B cell (primary cell): ENCODE results near the gene NTHL1. TPM values are rescaled to one million over a fixed set of nuclear protein-coding genes. Genes with fewer than 3 reads are reported as not detected.

Experiments used
- ATAC-seq: fragments of 200-7000 bp; cut with Tn5 transposase; one replicate; pipeline ENCODE4 v1.10.0; 2021; ENCODE audit warnings: low read depth, mild to moderate bottlenecking, moderate number of reproducible peaks, moderate library complexity
- CTCF ChIA-PET: fragments of 350-600 bp; sonication (Branson Sonifier 250); formaldehyde crosslinking; loops from one replicate; lab custom pipeline; 2021; ENCODE audit warnings: antibody characterized with exemption, inconsistent platforms; lab: Charles Lee
- POLR2A ChIA-PET: fragments of 350-600 bp; sonication (Branson Sonifier 250); formaldehyde crosslinking; loops from one replicate; lab custom pipeline; 2021; ENCODE audit warnings: antibody characterized with exemption; lab: Charles Lee
- DNase-seq: peaks from one replicate; pipeline ENCODE4 v3.0.0; 2013
- H2AFZ ChIP-seq: 2 replicates; pipeline ENCODE4 v1.6.1; 2012; ENCODE audit warnings: mild to moderate bottlenecking, low read depth, low read length; ENCODE audit not compliant: insufficient read depth, poor library complexity, severe bottlenecking
- H3K27ac ChIP-seq, 2 donors: 1 replicate in 1 of 2; 2 replicates in 1 of 2; pipeline ENCODE4 v1.5.1; 2012 to 2013; ENCODE audit warnings: low read length in 2 of 2, mild to moderate bottlenecking in 2 of 2, moderate library complexity in 1 of 2
- H3K27me3 ChIP-seq, 4 experiments: fragments of 200-600 bp in 1 of 4; sonication (generic) in 1 of 4; replicated peaks in 1 of 4; 1 replicate in 2 of 4; 2 replicates in 2 of 4; pipeline versions ENCODE4 v1.6.1 to v1.7.0; 2013 to 2016; ENCODE audit warnings: low read length in 3 of 4, mild to moderate bottlenecking in 2 of 4, mixed read lengths in 1 of 4, moderate library complexity in 1 of 4; ENCODE audit not compliant: insufficient read depth in 4 of 4, control insufficient read depth in 3 of 4; ENCODE audit errors: control extremely low read depth in 1 of 4
- H3K36me3 ChIP-seq, 2 experiments: replicated peaks in 1 of 2; 1 replicate in 1 of 2; 2 replicates in 1 of 2; pipeline versions ENCODE4 v1.6.1 to v1.7.1; 2013; ENCODE audit warnings: low read length in 1 of 2; ENCODE audit not compliant: insufficient read depth in 2 of 2, control insufficient read depth in 1 of 2; ENCODE audit errors: control extremely low read depth in 1 of 2, extremely low read depth in 1 of 2
- H3K4me1 ChIP-seq, 2 donors: fragments of 200-600 bp in 1 of 2; sonication (generic) in 1 of 2; 1 replicate in 1 of 2; 2 replicates in 1 of 2; pipeline versions ENCODE4 v1.5.1 to v1.6.1; 2013 to 2017; ENCODE audit warnings: low read length in 2 of 2; ENCODE audit not compliant: control insufficient read depth in 2 of 2, insufficient read depth in 2 of 2
- H3K4me2 ChIP-seq: replicated peaks from 2 replicates; pipeline ENCODE3; 2012; ENCODE audit warnings: mild to moderate bottlenecking, low read depth, low read length; ENCODE audit not compliant: poor library complexity, severe bottlenecking
- H3K4me3 ChIP-seq, 5 experiments: fragments of 200-600 bp in 1 of 5; sonication (generic) in 1 of 5; 1 replicate in 3 of 5; 2 replicates in 2 of 5; pipeline versions ENCODE4 v1.5.1 to v1.7.0; 2011 to 2016; ENCODE audit warnings: low read length in 4 of 5, mild to moderate bottlenecking in 4 of 5, low read depth in 2 of 5, control low read depth in 1 of 5, moderate library complexity in 1 of 5; ENCODE audit not compliant: insufficient read depth in 1 of 5; ENCODE audit errors: control extremely low read depth in 1 of 5, extremely low read depth in 1 of 5
- H3K79me2 ChIP-seq: fragments of 200-600 bp; sonication (generic); one replicate; pipeline ENCODE4 v1.6.0; 2016; ENCODE audit warnings: low read length; ENCODE audit not compliant: control insufficient read depth, insufficient read depth
- H3K9ac ChIP-seq: fragments of 200-600 bp; sonication (generic); 2 replicates; pipeline ENCODE4 v1.6.1; 2017; ENCODE audit warnings: mild to moderate bottlenecking, low read length, moderate library complexity
- H3K9me3 ChIP-seq, 3 donors: one replicate each; pipeline versions ENCODE4 v1.6.1 to v1.7.1; 2013; ENCODE audit warnings: low read length in 2 of 3; ENCODE audit not compliant: control insufficient read depth in 2 of 3, insufficient read depth in 1 of 3; ENCODE audit errors: control extremely low read depth in 1 of 3
- H4K20me1 ChIP-seq: 2 replicates; pipeline ENCODE4 v1.6.0; 2012; ENCODE audit warnings: mild to moderate bottlenecking, low read length; ENCODE audit not compliant: insufficient read depth, control insufficient read depth, poor library complexity, severe bottlenecking
- H3K27ac Mint-ChIP-seq: one replicate; pipeline ENCODE4 v1.8.0; 2021; ENCODE audit warnings: mixed read lengths
- H3K27me3 Mint-ChIP-seq: one replicate; pipeline ENCODE4 v1.8.0; 2021; ENCODE audit warnings: mixed read lengths
- H3K4me1 Mint-ChIP-seq: one replicate; pipeline ENCODE4 v1.8.0; 2021; ENCODE audit warnings: mixed read lengths
- H3K4me3 Mint-ChIP-seq: one replicate; pipeline ENCODE4 v1.8.0; 2021; ENCODE audit warnings: mixed read lengths
- H3K9me3 Mint-ChIP-seq: one replicate; pipeline ENCODE4 v1.8.0; 2022; ENCODE audit warnings: mixed read lengths; ENCODE audit not compliant: insufficient read depth
- EZH2 ChIP-seq: IDR thresholded peaks from 2 replicates; pipeline ENCODE4 v1.6.1; 2012; ENCODE audit warnings: borderline replicate concordance, low read depth, mild to moderate bottlenecking, moderate library complexity, low read length; ENCODE audit not compliant: insufficient read depth, poor library complexity, severe bottlenecking
- WGBS: methylation state at CpG from one replicate; pipeline ENCODE4 v1.1.5; 2013; ENCODE audit warnings: missing lambda C conversion rate; ENCODE audit not compliant: insufficient coverage; 5-methylcytosine and 5-hydroxymethylcytosine counted together
- intact Hi-C: fragments of 100-400 bp; cut with micrococcal nuclease; formaldehyde crosslinking; loops from one replicate; pipeline ENCODE4 v1.10.0; 2022
- polyA plus RNA-seq: library from polyadenylated mRNA; depleted of rRNA; stranded (reverse); fragments of >200 nt; gene quantifications from 2 replicates; pipeline ENCODE4 v1.2.3, GENCODE V29; 2012
- total RNA-seq, 2 donors: library from RNA; stranded (reverse); fragments of 120-200 nt in 1 of 2; gene quantifications; 1 replicate in 1 of 2; 2 replicates in 1 of 2; pipeline versions ENCODE4 v1.2.3 to v1.2.4, GENCODE V29; 2013 to 2022
- TF ChIP-seq, protein P1 (sequence below): fragments of 200-600 bp; IDR thresholded peaks from one replicate; pipeline ENCODE4 v1.8.0; 2022; ENCODE audit warnings: antibody characterized with exemption, mild to moderate bottlenecking

Gene NTHL1
- total and polyA plus RNA-seq, 2 donors (not counting 1 experiment from before 2014, with no cell fraction given), result 17.5 to 27.6 TPM

DNA sequence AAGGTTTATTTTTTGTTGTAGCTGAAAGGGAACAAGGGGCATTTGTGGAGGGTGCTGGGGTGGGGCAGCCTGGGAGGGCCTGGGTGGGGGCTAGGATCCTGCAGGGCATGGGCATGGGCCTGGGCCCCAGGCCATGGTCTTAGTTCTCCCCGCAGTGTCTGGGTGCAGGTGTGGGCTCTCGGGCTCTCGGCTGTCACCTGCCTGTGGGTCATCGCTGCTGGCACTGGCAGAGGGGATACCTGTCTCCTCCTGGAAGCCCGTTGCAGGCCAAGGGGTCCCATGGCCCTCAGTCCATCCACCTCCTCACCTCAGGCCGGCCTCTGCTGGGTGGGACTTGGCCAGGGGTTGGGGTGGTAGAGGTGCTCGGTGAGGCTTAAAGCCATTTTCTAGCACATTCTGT is 30.5 kb upstream of the NTHL1 start:
- Histone ChIP-seq H3K9ac (no peak overlapping the region), H4K20me1 (no peaks in the 10 kb centered on the region), H3K27ac (no peak overlapping the region), H3K9me3 (no peaks in the 10 kb centered on the region), H3K4me2 (no peak overlapping the region), H3K79me2 (no peaks in the 10 kb centered on the region), H2AFZ (no peak overlapping the region), H3K36me3 (peaks cover 0 to 40% of the 10 kb centered on the region in 2 experiments), H3K27me3 (no peaks in the 10 kb centered on the region), H3K4me1 (no peaks in the 10 kb centered on the region), H3K4me3 (no peak overlapping the region)
- TF ChIP-seq, protein P1, sequence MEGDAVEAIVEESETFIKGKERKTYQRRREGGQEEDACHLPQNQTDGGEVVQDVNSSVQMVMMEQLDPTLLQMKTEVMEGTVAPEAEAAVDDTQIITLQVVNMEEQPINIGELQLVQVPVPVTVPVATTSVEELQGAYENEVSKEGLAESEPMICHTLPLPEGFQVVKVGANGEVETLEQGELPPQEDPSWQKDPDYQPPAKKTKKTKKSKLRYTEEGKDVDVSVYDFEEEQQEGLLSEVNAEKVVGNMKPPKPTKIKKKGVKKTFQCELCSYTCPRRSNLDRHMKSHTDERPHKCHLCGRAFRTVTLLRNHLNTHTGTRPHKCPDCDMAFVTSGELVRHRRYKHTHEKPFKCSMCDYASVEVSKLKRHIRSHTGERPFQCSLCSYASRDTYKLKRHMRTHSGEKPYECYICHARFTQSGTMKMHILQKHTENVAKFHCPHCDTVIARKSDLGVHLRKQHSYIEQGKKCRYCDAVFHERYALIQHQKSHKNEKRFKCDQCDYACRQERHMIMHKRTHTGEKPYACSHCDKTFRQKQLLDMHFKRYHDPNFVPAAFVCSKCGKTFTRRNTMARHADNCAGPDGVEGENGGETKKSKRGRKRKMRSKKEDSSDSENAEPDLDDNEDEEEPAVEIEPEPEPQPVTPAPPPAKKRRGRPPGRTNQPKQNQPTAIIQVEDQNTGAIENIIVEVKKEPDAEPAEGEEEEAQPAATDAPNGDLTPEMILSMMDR, result no peak
- TF ChIP-seq EZH2, result no peak
- H3K27me3 Mint-ChIP-seq, result no peaks in the 10 kb centered on the region
- no peak overlapping the region for H3K27ac Mint-ChIP-seq
- ATAC-seq (no peak), DNase-seq (no peak)
- H3K4me3 Mint-ChIP-seq, result no peak overlapping the region
- intact Hi-C loops, result no loop called here
- POLR2A ChIA-PET, result interaction anchor here (0.6 kb wide), 1 partner anchor 61 kb away, joined by 14 read pairs; no protein-coding TSS in a partner anchor
- no peaks in the 10 kb centered on the region for H3K4me1 Mint-ChIP-seq
- H3K9me3 Mint-ChIP-seq, result no peaks in the 10 kb centered on the region
- CTCF ChIA-PET, result no interaction called here
- 100% methylated on average over 3 of the region's 7 CpGs for WGBS

GRCh38 chr16:2077696-2078095 is 30.1 kb upstream of the NTHL1 start:
- POLR2A ChIA-PET, result interaction anchor here (0.6 kb wide), 1 partner anchor 61 kb away, joined by 14 read pairs; no protein-coding TSS in a partner anchor
- H3K9ac ChIP-seq, result no peak overlapping the region
- no peak overlapping the region for H3K4me3 Mint-ChIP-seq
- DNase-seq (no peak), ATAC-seq (no peak)
- intact Hi-C loops, result no loop called here
- no peak overlapping the region for H2AFZ ChIP-seq
- H3K4me1 Mint-ChIP-seq, result no peaks in the 10 kb centered on the region
- H3K27me3 ChIP-seq, result no peaks in the 10 kb centered on the region
- TF ChIP-seq, protein P1, result no peak
- no peak for TF ChIP-seq EZH2
- H4K20me1 ChIP-seq, result no peaks in the 10 kb centered on the region
- H3K4me3 ChIP-seq, result no peak overlapping the region
- no peaks in the 10 kb centered on the region for H3K9me3 ChIP-seq
- H3K4me1 ChIP-seq, result no peaks in the 10 kb centered on the region
- CTCF ChIA-PET, result no interaction called here
- H3K79me2 ChIP-seq, result no peaks in the 10 kb centered on the region
- no peak overlapping the region for H3K27ac Mint-ChIP-seq
- H3K9me3 Mint-ChIP-seq, result no peaks in the 10 kb centered on the region
- H3K4me2 ChIP-seq, result no peak overlapping the region
- WGBS, result 96% methylated on average over 21 of the region's 21 CpGs
- peaks cover 0 to 44% of the 10 kb centered on the region in 2 experiments for H3K36me3 ChIP-seq
- H3K27me3 Mint-ChIP-seq, result no peaks in the 10 kb centered on the region
- H3K27ac ChIP-seq, result no peak overlapping the region
